DOHH2 (cell line): ENCODE results near the gene MRTFA.

Source experiments
- CTCF ChIP-seq: fragments of 200-600 bp; sonication (generic); IDR thresholded peaks from one replicate; pipeline ENCODE4 v1.5.1; 2014; ENCODE audit warnings: antibody characterized with exemption, mild to moderate bottlenecking, low read depth, low read length; ENCODE audit not compliant: poor library complexity, severe bottlenecking
- EZH2phosphoT487 ChIP-seq: fragments of 200-600 bp; sonication (generic); IDR thresholded peaks from 2 replicates; pipeline ENCODE4 v1.6.1; 2017; ENCODE audit warnings: borderline replicate concordance, mild to moderate bottlenecking, antibody characterized with exemption, low read length, moderate library complexity, mixed read lengths

DNA sequence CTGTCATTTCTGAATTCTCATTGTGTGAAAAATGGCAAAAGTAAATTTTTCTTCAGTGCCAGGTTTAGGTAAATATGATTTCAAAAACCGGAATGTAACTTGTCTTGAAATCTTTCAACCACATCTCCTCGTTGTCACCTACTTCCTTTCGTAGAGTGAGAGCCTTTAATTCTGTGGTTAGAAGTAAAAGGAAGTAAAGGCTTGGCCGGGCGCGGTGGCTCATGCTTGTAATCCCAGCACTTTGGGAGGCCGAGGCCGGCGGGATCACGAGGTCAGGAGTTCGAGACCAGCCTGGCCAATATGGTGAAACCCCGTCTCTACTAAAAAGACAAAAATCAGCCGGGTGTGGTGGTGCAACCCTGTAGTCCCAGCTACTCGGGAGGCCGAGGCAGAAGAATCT lies 236.4 kb downstream of the MRTFA start:
- no peak for TF ChIP-seq CTCF
- no peak for TF ChIP-seq EZH2phosphoT487
